GM19238 (cell line): ENCODE data around the gene WWC2.

Experiments
- DNase-seq: peaks from one replicate; pipeline ENCODE4 v3.0.0; 2011; ENCODE audit warnings: low spot score; ENCODE audit not compliant: insufficient read length

The WWC2 gene

DNA sequence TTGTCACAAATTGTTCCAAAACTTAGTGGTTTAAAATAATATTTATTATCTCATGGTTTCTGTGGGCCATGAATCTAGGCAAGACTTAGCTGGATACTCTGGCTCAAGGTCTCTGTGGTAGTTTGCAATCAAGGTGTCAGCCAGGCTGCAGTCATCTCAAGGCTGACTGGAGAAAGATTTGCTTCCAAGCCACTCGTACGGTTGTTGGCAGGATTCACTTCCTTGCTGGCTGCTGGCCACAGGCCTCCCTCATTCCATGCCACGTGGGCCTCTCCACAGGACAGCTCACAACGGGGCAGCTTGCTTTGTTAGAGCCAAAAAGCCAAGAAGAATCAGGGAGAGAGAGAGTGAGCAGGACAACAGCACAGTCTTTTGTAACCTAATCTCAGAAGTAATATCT is 101.4 kb downstream of the WWC2 start:
- no peak for DNase-seq

DNA sequence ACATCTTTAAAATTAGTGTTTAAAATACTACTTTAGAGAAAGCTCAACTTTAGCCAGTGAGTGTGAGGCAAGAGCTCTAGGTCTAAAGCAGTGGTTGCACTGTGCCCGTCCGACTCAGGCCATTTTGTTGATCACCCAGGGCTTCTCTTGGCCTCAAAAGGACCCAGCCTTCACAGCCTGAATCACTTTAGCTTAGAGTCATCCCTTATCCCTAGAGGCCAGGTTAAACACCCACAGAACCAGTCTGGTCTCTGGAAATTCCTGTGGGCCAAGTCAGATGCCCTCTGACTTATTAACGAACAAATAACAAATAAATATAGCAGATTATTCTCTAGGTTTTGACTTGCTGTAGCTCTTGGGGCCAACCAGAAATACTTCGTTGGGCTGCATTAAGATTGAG is 102.3 kb downstream of the WWC2 start:
- DNase-seq = no peak

DNA sequence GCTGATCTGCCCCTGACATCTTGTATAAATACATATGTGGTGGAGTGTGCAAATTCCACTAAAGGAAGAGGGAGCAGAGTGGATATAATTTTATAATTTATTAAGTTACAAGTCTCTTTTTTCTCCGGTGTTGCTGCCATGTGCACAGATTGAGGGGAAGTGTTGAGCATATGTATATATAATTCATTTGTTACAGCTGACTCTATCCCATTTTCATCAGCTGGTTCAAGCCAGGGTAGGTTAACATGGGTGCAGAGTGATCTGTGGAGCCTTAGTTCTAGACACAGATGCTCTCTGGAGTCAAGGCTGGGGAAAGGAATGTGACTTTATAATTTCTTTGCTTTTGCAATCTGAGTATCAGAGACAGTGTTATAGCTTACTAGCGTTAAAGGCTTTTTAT is 103.5 kb downstream of the WWC2 start:
- no peak for DNase-seq

DNA sequence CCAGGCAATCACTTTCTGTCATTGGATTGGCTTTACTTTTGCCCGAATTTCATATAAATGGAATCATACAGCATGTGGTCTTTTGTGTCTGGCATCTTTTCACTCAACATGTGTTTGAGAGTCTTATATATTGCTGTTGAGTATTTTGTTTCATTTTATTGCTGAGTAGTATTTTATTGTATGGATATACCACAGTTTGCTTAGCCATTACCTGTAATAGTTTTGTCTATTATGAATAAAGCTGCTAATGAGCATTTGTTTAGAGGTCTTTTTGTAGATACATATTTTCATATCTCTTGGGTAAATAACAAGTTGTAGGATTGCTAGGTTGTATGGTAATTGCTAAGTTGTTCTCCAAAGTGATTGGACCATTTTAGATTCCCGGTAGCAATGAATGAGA is 105.7 kb downstream of the WWC2 start:
- DNase-seq = no peak

DNA sequence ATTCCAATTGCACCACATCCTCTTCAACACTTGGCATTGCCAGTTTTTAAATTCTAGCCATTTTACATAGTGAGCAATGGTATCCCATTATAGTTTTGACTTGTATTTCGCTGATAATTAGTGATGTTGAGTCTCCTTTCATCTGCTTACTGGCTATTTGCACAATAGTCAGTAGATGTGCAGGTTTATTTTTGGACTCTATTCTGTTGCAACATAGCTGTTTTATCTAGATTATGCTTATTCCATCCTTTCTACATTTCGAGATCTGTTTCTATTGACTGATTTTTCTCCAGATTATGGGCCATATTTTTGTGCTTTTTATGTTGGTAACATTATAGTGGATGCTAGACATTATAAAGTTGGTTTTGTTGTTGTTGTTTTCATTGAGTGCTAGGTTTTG is 106.1 kb downstream of the WWC2 start:
- DNase-seq = no peak

DNA sequence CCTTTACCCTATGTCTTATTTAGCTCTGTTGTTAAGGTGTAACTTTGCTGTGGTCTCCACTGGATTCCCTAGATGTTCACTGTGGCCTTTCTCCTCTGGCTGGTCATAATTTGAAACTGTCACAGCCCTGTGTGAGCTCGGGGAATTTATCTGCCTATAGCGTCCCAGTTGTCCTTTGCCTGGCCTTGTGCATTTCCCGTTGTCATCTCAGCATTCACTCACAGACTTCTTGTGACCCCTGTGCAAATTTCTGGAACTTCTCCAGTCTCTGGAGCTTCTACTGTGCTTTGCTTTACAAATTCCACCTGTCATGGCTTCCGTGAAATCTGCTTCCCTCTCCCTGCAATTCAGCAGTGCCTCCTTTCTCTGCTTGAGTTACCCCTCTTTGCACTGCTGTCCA is 106.7 kb downstream of the WWC2 start:
- no peak for DNase-seq

DNA sequence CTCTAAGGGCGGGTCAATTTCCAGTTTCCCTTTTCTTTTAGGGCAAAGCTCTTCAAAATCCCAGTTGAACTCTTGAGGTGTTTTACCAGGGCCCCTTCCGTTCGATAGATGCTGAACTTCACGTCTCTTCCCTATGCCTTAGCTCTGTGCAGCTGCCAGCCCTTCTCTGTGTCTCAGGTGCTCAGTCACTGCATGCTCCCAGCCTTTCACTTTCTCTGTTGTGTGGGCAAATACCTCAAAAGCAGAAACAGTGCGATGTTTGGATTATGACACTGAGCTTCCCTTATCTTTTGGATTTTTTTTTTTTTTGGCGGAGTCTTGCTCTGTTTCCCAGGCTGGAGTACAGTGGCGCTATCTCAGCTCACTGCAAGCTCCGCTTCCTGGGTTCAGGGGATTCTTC is 112.5 kb downstream of the WWC2 start:
- no peak for DNase-seq

DNA sequence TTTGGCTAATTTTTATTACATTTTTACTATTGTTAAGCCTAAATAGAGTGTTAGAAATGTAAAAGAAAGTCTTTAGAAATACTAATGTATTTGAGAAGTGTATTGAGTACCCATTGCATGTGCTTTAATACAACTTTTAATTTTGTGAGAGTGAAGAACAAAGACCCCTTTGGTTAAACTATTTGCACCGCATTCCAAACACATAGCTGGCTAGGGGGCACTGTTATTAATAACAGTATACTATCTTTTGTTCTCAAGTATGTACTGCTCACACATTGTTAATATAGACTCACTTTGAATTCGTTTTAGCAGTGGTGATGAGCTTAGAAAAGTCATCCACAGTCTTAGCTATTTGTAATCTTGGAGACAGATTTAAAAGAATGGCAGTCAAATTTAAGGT is 114.9 kb downstream of the WWC2 start:
- DNase-seq = no peak

DNA sequence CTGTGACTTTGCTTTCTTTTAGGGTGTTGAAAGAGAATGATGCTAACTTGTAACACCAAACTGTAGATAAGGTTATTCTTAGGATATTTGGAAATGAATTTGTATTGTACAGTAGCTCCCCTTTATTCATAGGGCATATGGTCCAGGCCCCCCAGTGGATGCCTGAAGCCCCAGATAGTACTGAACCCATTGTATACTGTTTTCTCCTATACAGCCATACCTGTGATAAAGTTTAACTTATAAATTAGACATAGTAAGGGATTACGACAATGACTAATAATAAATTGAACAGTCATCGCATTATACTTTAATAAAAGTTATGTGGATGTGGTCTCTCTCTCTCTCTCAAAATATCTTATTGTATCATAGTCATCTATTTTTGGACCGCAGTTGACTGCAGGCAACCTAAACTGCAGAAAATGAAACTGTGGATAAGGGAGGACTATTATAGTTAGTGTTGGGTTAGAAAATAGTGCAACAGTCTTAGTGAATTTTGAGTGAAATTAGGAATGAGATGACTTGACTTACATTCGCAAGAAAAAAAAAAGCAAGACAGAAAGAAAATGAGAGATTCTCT is 115.9 kb downstream of the WWC2 start:
- no peak for DNase-seq

DNA sequence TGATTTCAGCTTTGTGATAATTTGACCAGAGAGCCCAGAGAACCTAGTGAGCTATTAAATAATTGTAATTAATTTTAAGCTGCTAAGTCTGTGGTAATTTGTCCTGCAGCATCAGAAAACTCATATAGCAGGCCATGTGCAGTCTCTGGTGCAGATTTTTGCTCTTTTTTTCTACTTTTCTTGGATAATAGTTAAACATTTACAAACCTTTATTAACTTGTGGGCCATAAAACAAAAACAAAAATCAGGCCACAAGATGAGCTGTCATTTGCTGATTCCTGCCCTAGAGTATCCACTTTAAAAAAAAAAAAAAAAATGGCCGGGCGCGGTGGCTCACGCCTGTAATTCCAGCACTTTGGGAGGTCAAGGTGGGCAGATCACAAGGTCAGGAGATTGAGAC is 121.2 kb downstream of the WWC2 start:
- DNase-seq = no peak

DNA sequence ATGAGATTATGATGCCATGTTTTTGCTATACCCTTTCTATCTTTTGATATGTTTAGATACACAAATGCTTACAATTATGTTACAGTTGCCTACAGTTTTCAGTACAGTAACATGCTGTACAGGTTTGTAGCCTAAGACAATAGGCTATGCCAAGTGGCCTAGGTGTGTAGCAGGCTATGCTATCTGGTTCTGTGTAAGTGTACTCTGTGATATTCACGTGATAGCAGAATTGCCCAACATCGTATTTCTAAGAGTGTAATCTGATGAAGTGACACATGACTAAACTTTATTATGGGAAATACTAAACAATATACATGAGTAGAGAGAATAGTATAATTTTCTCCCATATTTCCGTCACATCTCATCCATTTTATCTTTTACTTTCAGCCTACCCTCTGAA is 124.0 kb downstream of the WWC2 start:
- no peak for DNase-seq

DNA sequence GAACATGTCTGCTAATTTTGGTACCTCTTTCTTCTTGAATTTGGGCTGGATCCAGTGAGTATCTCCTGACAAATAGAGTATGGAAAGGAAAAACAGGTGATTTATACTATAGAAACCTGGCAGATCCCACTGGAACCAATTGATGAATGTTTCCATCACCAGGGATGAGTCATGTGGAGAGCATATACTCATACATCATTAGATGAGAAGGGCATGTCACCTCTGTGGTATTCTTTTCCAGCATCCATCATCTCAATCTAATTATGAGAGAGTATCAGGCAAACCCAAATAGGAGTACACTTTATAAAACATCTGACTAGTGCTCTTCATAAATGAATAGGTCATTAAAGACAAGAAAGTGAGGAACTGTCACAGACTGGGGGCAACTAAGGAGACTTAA is 130.3 kb downstream of the WWC2 start:
- no peak for DNase-seq

DNA sequence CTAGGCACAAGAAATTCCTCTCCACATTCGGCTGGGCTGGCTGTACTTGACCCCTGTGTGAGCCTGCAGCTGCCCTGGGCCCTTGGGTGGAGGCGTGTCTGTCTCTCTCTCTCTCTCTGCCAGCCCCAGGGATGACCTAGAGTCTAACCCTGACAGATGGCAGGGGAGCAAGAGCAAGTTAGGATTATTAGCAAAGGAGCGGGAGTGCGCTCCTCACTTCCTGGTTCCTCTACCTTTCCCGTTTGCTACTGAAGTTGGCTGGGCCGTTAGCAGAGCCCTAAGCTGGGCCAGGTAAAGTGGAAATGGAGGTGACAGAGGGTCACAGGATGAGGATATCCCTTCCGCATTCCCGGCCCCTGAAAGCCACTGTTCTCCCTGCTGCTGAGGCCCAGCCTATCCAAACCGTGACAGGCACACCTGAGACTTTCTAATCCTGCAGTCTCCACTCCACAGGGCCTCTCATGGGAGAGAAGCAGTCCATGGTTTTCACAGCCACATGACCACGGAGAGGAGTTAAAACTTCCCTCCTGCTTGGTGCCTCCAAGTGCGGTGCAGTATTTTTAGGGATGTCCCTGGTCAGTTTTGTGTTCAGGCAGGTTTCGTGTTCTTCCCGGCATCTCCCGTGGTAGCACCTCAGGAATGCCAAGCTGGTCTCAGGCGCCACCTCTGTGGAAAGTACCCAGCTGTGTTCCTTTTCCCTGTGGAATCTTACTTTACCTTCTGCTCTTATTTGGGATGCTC is 141.7 kb downstream of the WWC2 start:
- DNase-seq = no peak

DNA sequence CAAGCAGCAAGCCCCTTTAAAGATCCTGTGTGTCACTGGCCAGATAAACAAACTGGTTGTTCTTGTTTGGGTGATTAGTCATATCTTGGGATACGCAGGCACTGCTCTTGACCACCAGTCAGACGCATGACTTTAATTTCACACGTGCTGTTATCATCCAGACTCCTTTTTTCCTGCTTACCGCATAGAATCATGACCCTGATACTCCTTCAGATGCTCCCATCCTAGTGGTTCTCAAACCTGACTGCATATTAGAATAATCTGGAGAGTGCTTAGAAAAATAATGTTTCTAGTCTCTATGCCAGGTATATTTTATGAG is 142.2 kb downstream of the WWC2 start:
- no peak for DNase-seq

DNA sequence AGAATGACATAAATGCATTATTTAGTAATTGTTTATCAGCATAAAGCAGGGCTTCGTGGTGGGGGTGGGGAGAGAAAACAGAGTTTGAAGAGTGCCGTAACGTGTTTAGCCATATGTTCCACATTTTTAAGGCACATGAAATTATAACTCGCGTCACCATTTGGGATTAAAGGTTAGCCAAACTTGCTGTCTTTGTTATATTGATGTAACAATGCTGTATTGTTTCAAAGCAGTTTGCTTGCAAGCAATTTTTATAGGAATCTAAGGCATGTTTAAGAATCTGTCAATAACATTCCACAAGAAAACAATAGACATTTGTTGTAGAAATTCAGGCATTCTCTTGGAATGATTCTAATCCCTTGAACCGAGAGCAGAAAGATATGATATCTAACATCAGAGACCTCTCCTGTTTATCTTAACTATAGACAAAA is 142.7 kb downstream of the WWC2 start:
- DNase-seq = no peak

DNA sequence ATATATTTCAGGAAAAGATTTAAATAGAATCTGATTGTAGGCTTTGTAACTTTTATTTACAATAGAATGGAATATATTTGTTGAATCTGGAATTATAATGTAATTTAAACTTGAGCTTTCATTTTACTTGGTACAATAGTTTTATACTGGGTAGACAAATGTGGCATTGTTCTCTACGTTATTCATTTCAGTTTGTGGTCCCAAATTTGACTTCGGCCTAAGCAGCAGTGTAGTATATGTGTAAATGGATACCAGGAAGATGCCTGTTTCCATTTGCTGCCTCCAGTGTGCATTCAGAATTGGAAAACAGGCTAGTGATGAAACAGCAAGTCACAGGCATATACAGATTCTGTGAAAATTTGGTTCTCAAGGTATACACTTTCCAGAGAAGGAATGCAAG is 143.2 kb downstream of the WWC2 start:
- DNase-seq = no peak

DNA sequence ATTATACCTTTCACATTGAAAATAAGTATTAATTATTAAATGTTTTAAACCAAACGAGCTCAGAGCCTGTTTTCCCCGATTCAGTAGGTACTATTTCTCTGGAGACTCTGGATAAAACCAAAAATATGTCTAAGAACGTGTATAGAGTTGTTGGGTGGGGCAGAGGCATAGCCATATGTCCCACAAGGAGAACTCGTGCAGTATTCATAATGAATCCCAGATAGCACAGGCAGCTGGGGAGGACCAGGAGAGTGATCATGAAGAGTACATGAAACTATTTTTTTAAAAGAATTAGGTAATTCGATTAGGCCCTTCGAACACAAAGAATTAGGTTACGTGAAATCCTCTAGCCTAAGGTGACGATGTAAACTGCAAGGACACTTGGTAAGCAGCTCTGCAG is 145.0 kb downstream of the WWC2 start:
- no peak for DNase-seq

DNA sequence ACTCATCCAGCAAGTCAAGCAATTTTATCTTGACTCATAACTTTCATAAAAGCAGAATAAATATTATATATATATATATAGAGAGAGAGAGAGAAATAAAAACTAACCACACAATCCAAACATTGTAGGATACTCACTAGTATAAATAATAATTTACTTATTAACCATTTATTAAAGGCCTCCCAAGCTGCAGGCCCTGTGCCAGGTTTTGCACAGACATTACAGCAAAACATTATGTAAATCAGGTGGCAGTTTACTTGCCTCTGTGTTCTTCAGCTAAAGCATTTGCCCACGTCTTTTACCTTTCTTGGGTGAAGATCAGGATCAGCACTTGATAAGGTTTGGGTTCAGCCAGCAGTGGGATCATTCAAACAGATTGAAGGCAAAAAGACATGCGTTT is 145.4 kb downstream of the WWC2 start:
- no peak for DNase-seq

DNA sequence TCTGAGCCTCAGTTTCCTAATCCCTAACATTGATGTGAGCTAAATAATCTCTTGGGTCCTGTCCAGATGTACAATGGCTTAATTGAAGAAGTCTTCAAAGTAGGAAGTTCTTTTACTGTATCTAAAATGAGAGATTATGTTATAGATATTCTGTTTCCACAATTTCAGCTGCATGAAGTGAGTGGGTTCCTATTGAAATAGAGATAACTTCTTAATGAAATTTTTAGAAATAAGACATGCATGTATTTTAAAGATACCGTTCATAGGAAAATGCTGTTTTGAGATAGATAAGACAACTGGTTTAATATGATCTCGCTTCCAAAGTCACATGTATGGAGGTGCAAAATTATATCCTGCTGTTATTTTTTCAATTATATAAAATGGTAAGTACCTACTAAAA is 149.1 kb downstream of the WWC2 start:
- DNase-seq = no peak

DNA sequence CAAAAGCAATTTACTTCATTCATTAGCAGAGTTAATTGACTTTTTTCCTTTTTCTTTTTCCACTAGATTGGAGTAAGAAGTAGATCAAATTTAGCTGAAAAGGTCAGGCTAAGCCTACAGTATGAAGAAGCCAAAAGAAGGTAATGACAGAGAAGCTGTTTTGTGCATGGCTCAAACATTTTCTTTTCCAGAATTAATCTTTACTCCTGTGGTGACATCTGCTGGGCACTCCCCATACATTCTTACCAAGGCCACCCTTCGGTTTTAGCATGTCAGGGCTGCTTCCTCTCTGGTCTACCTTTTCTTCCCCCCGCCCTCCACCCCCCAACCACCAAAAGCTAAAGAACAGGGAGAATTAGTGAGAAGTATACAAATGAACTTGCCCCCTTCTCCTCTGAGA is 150.8 kb downstream of the WWC2 start:
- DNase-seq = no peak

DNA sequence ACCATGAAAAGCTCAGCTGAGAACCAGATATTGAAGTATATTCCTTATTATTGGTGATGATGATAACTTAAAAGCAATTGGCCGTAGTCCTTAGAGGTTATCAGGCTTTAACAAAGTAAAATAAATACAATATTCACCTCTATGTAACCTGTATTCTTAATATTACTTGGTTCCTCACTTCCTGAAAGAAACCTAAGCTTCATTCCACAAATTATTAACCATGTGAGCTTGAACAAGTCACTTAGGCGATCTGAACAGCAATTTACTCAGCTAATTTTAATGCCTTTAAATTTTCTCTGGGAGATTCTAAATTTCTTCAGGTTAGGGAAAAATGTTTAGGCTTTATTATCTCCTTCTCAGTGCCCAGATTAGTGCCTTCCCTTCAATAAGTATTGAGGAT is 151.8 kb downstream of the WWC2 start:
- no peak for DNase-seq

DNA sequence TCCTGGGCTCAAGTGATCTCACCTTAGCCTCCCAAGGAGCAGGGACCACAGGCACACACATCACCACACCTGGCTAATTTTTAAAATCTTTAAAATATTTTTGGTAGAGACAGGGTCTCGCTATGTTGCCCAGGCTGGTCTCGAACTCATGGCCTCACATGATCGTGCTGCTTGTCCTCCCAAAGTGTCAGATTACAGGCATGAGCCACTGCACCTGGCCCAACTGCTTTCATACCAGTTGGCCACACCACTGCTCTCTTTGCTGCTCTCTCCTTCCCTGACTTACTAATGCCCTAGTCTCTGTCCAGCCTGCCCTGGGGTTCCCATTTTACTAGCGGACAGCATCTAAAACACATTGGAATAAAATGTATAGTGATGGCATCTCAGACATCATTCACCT is 153.9 kb downstream of the WWC2 start:
- no peak for DNase-seq

DNA sequence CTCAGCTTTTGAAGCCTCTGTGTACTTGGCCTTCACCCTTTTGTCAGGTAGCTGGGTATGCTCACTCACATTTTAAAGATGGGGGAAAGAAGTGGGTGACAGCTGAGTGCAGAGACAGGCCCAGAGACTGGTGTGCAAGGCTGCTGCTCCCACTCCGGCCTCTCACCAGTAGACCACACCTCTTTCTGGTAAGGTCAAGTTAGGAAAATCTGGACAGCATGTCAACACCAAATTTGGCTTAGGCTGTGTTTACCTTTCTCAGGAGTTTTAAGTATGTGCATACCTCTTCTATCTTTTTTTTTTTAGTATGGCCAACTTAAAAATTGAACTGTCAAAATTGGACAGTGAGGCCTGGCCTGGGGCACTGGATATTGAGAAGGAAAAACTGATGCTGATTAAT is 154.4 kb downstream of the WWC2 start:
- DNase-seq = no peak

DNA sequence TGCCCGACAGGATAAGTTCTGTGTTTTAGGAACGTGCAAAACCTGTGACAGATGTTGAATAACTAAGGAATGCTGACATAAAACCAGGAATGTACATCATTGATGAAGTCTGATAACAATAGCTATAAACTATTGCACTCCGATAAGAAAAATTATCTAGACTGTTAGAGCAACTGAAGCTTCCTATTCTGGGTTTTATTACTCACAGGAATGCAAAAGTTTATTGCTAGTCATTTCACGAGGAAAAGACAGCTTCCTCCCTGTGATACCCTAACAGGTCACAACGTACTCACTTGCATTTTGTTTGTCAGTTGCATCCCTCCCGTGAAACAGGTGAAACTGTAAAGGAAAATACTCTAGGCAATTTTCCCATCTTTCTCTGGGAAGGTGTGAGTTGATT is 155.1 kb downstream of the WWC2 start:
- no peak for DNase-seq
